Measurements from ENCODE around the gene OLFML3.

The OLFML3 gene

GRCh38 chr1:113986802-113987201 lies 7.5 kb downstream of the OLFML3 start:
- no peak overlapping the region for H3K4me3 ChIP-seq (replicated peaks; ENCODE audit: insufficient read depth, low read length)
- no peak for DNase-seq (ENCODE audit: low read depth in 1 of 2, low spot score in 1 of 2)
- TF ChIP-seq CTCF (IDR thresholded peaks at IDR 0.05; ENCODE audit: insufficient read depth, low read length) (no peak), POLR2AphosphoS5 (IDR thresholded peaks at IDR 0.05; ENCODE audit: low read depth) (no peak)
- no peaks in the 10 kb centered on the region for H3K27me3 ChIP-seq (ENCODE audit: insufficient read depth, poor library complexity, severe bottlenecking)
- H3K27ac ChIP-seq (replicated peaks) = no peak overlapping the region

GRCh38 chr1:113987259-113987658 lies 8.0 kb downstream of the OLFML3 start:
- H3K27me3 ChIP-seq (ENCODE audit: insufficient read depth, poor library complexity, severe bottlenecking) = no peaks in the 10 kb centered on the region
- TF ChIP-seq POLR2AphosphoS5 (IDR thresholded peaks at IDR 0.05; ENCODE audit: low read depth) = no peak
- no peak for TF ChIP-seq CTCF (IDR thresholded peaks at IDR 0.05; ENCODE audit: insufficient read depth, low read length)
- no peak for TF ChIP-seq GABPA (IDR thresholded peaks at IDR 0.05; ENCODE audit: low read depth)
- no peak for TF ChIP-seq SPI1 (IDR thresholded peaks at IDR 0.05; ENCODE audit: borderline replicate concordance, low read depth)
- TF ChIP-seq REST (IDR thresholded peaks at IDR 0.05; ENCODE audit: insufficient replicate concordance, low read depth) = no peak
- H3K27ac ChIP-seq (replicated peaks) = no peak overlapping the region
- DNase-seq (ENCODE audit: low read depth in 1 of 2, low spot score in 1 of 2) = no peak
- H3K4me3 ChIP-seq (replicated peaks; ENCODE audit: insufficient read depth, low read length) = no peak overlapping the region

GRCh38 chr1:113990530-113990929 lies 11.3 kb downstream of the OLFML3 start:
- Histone ChIP-seq H3K27me3 (ENCODE audit: insufficient read depth, poor library complexity, severe bottlenecking) (no peaks in the 10 kb centered on the region), H3K4me3 (replicated peaks; ENCODE audit: insufficient read depth, low read length) (no peak overlapping the region), H3K27ac (replicated peaks) (no peak overlapping the region)
- TF ChIP-seq CTCF (IDR thresholded peaks at IDR 0.05; ENCODE audit: insufficient read depth, low read length) (no peak), POLR2AphosphoS5 (IDR thresholded peaks at IDR 0.05; ENCODE audit: low read depth) (no peak), SPI1 (IDR thresholded peaks at IDR 0.05; ENCODE audit: borderline replicate concordance, low read depth) (no peak), GABPA (IDR thresholded peaks at IDR 0.05; ENCODE audit: low read depth) (no peak), REST (IDR thresholded peaks at IDR 0.05; ENCODE audit: insufficient replicate concordance, low read depth) (no peak)
- no peak for DNase-seq (ENCODE audit: low read depth in 1 of 2, low spot score in 1 of 2)

- no peak overlapping the region for H3K4me3 ChIP-seq (replicated peaks; ENCODE audit: insufficient read depth, low read length)
- TF ChIP-seq CTCF (IDR thresholded peaks at IDR 0.05; ENCODE audit: insufficient read depth, low read length) (no peak), POLR2AphosphoS5 (IDR thresholded peaks at IDR 0.05; ENCODE audit: low read depth) (no peak), SPI1 (IDR thresholded peaks at IDR 0.05; ENCODE audit: borderline replicate concordance, low read depth) (no peak), GABPA (IDR thresholded peaks at IDR 0.05; ENCODE audit: low read depth) (no peak), REST (IDR thresholded peaks at IDR 0.05; ENCODE audit: insufficient replicate concordance, low read depth) (no peak)
- no peak for DNase-seq (ENCODE audit: low read depth in 1 of 2, low spot score in 1 of 2)
- H3K27ac ChIP-seq (replicated peaks) = no peak overlapping the region
- no peaks in the 10 kb centered on the region for H3K27me3 ChIP-seq (ENCODE audit: insufficient read depth, poor library complexity, severe bottlenecking)
These were observed 11.7 kb downstream of the OLFML3 start for GRCh38 chr1:113990961-113991360.

All from HL-60 (cell line).